Activated CD4-positive, alpha-beta memory T cell treated with anti-CD3 and anti-CD28 coated beads for 36 hours (primary cell): Measurements from ENCODE around the gene METAP1. TPM values are rescaled to one million over a fixed set of nuclear protein-coding genes. Genes with fewer than 3 reads are reported as not detected.

ENCODE experiments used
- CTCF ChIA-PET: fragments of 350-600 bp; sonication (Branson Sonifier 250); formaldehyde crosslinking; loops from one replicate; lab custom pipeline; 2021; ENCODE audit warnings: antibody characterized with exemption, inconsistent platforms; lab: Charles Lee
- POLR2A ChIA-PET: fragments of 350-600 bp; sonication (Branson Sonifier 250); formaldehyde crosslinking; loops from one replicate; lab custom pipeline; 2021; ENCODE audit warnings: antibody characterized with exemption; lab: Charles Lee
- DNase-seq: peaks from one replicate; pipeline ENCODE4 v3.0.0-alpha.2; 2020
- H3K27ac Mint-ChIP-seq: one replicate; pipeline ENCODE4 v1.8.0; 2021; ENCODE audit warnings: mixed read lengths
- H3K27me3 Mint-ChIP-seq: one replicate; pipeline ENCODE4 v1.8.0; 2021; ENCODE audit warnings: mixed read lengths
- H3K36me3 Mint-ChIP-seq: one replicate; pipeline ENCODE4 v1.8.0; 2021; ENCODE audit warnings: mixed read lengths
- H3K4me1 Mint-ChIP-seq: one replicate; pipeline ENCODE4 v1.8.0; 2021; ENCODE audit warnings: low read depth, mixed read lengths
- H3K4me3 Mint-ChIP-seq: one replicate; pipeline ENCODE4 v1.8.0; 2021; ENCODE audit warnings: mild to moderate bottlenecking, mixed read lengths
- H3K9me3 Mint-ChIP-seq: one replicate; pipeline ENCODE4 v1.8.0; 2021; ENCODE audit warnings: mixed read lengths
- intact Hi-C: fragments of 100-400 bp; cut with micrococcal nuclease; formaldehyde crosslinking; loops from one replicate; pipeline ENCODE4 v1.15.1; 2023
- total RNA-seq, 2 experiments: library from RNA; stranded (reverse); gene quantifications; one replicate each; pipeline ENCODE4 v1.2.3, GENCODE V29; 2021

The METAP1 gene
- 10 to 100 TPM; 60.7 to 61.1 TPM for total RNA-seq

DNA sequence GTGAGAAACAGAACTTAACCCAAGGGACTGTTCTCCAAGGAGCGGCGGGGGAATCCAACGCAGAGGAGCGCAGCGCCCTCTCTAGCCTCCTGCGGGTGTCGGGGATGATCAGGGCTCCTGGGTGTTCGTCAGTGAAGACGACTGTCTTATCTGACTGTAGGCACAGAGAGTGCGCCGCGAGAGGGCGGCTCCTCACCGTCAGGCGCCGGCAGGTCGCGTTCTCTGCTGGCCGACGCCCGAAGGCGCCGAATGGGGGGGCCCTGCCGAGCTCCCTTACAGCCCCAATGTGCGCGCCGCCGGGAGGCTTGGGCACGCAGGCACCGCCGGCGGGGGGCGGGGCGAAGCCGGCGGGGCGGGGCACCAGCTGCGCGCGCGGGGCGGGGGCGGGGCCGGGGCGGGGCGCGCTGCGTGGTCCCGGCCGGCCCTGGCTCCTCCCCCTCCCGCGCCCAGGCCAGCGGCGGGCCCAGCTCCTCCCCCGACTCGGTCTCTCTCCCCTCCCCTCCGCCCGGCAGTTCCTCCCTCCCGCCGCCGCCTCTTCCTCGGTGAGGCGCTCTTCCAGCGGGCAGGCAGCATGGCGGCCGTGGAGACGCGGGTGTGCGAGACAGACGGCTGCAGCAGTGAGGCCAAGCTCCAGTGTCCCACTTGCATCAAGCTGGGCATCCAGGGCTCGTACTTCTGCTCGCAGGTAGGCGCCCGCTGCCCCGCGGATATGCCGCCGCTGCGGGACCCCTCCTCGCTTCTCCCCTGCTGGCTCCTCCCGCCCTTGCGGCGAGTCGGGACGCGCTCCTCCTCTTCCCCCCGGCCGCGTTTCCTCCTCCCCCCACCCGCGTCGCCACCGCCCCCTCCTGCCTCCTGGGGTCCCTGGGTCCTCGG, at the start of gene METAP1:
Gene METAP1 (plus strand): TSS at position 539 of the 873 bp plus-strand sequence. CDS start 33 bp downstream, at position 572.
- peak within 1 kb of the TSS; percentile 96 for H3K27ac Mint-ChIP-seq
- H3K9me3 Mint-ChIP-seq = no peaks in the 10 kb centered on the region
- DNase-seq = peak; percentile 97
- intact Hi-C loops = loop anchor here (1.0 to 10.0 kb wide), 15 partner anchors 30 to 957 kb away; partner anchors contain the start of genes ADH5, DAPP1, EIF4E and H2AZ1
- H3K4me3 Mint-ChIP-seq = peak within 1 kb of the TSS; percentile 88
- no peaks in the 10 kb centered on the region for H3K36me3 Mint-ChIP-seq
- H3K27me3 Mint-ChIP-seq = no peaks in the 10 kb centered on the region
- POLR2A ChIA-PET = interaction anchor here (0.5 to 4.0 kb wide), 14 partner anchors 11 to 853 kb away, joined by 3 to 53 read pairs (median 5); partner anchors contain the start of genes ADH5, EIF4E, RAP1GDS1 and TSPAN5
- CTCF ChIA-PET = interaction anchor here (0.5 to 4.9 kb wide), 44 partner anchors 9 to 955 kb away, joined by 3 to 216 read pairs (median 4); partner anchors contain the start of genes ADH5, EIF4E, RAP1GDS1 and STPG2
- H3K4me1 Mint-ChIP-seq = peaks cover 37% of the 10 kb centered on the region

DNA sequence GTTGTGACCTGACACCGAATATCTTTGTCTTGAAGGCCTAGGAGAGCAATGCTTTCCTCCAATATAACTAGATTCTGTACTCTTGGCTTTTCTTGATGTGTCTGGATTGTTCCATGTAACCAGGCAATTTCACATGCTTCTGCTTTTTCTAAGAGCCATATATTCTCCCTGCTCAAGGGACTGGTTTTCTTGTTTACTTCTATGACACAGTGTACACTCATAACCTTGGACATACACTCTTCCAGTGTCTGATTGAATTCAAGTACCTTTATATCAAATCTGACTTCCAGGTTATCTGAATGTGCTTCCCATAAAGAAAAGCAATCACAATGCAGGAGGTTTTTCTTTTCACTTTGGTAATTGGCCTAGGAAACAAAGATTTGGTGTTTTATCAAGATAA, 49.2 kb upstream of the METAP1 start:
- Mint-ChIP-seq H3K9me3 (no peaks in the 10 kb centered on the region), H3K4me1 (no peaks in the 10 kb centered on the region), H3K4me3 (no peak overlapping the region), H3K36me3 (no peaks in the 10 kb centered on the region), H3K27me3 (no peaks in the 10 kb centered on the region), H3K27ac (no peak overlapping the region)
- ChIA-PET CTCF (interaction anchor here (0.6 to 1.1 kb wide), 4 partner anchors 48 to 759 kb away, joined by 3 to 8 read pairs (median 4); no protein-coding TSS in a partner anchor), POLR2A (no interaction called here)
- no peak for DNase-seq
- intact Hi-C loops = no loop called here

DNA sequence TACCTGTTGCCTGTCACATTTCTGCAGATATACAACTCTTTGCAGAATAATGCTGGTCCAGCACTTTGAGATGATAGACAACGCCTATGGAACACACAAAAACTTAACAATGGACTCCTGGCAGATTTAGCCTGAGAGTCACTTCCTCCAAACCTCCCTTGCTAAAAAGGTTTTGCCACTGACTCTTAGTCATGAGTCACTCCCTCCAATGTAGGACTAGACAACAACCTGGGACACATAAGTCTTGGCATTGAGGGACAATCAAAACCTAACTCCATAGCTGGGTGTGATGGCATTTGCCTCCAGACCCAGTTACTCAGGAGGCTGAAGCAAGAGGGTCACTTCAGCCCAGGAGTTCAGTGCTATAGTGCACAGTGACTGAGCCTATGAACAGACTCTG, 44.6 kb upstream of the METAP1 start:
- DNase-seq = no peak
- intact Hi-C loops = no loop called here
- Mint-ChIP-seq H3K27me3 (peaks cover 3% of the 10 kb centered on the region), H3K9me3 (no peaks in the 10 kb centered on the region), H3K27ac (no peak overlapping the region), H3K4me3 (no peak overlapping the region), H3K4me1 (no peaks in the 10 kb centered on the region), H3K36me3 (no peaks in the 10 kb centered on the region)
- CTCF ChIA-PET = no interaction called here
- POLR2A ChIA-PET = no interaction called here

DNA sequence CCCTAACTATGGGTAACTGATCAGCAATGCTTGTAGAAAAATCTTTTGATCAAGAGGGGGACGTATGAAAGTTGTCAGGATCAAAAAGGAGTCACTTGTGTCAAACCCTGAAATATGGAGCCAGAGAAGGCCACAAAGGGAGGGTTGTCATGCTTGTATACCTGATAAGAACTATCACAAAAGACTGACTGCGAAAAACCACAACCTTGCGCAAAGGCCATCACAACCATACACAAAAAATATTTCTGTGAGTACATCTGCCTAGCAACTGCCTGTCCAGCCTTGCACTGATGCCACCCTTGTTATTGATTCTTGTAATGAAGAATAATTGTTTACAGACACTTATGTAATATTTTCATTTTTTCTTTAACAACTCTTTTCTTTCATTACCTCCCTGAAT, 43.8 kb upstream of the METAP1 start:
- Mint-ChIP-seq H3K9me3 (no peaks in the 10 kb centered on the region), H3K27me3 (peaks cover 5% of the 10 kb centered on the region), H3K27ac (no peak overlapping the region), H3K4me3 (no peak overlapping the region), H3K4me1 (no peaks in the 10 kb centered on the region), H3K36me3 (no peaks in the 10 kb centered on the region)
- DNase-seq = no peak
- intact Hi-C loops = no loop called here
- ChIA-PET CTCF (no interaction called here), POLR2A (no interaction called here)

DNA sequence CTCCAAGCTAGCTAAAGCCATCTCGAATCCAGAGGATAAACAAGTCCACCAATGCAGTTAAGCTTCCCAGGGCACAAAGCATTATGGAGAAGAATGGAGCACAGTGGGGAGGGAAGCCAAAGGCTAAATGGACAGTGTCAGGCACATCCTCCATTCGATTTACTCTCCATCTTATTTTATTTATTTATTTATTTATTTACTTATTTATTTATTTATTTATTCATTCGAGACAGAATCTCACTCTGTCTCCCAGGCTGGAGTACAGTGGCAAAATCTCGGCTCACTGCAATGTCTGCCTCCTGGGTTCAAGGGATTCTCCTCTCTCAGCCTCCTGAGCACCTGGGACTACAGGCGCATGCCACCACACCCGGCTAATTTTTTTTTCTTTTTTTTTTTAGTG, 40.3 kb upstream of the METAP1 start:
- H3K27ac Mint-ChIP-seq = no peak overlapping the region
- intact Hi-C loops = no loop called here
- H3K27me3 Mint-ChIP-seq = peaks cover 8% of the 10 kb centered on the region
- H3K9me3 Mint-ChIP-seq = no peaks in the 10 kb centered on the region
- DNase-seq = no peak
- no peak overlapping the region for H3K4me3 Mint-ChIP-seq
- ChIA-PET CTCF (interaction anchor here (1.1 kb wide), 1 partner anchor 39 kb away, joined by 5 read pairs; no protein-coding TSS in a partner anchor), POLR2A (no interaction called here)
- H3K36me3 Mint-ChIP-seq = no peaks in the 10 kb centered on the region
- H3K4me1 Mint-ChIP-seq = no peaks in the 10 kb centered on the region

DNA sequence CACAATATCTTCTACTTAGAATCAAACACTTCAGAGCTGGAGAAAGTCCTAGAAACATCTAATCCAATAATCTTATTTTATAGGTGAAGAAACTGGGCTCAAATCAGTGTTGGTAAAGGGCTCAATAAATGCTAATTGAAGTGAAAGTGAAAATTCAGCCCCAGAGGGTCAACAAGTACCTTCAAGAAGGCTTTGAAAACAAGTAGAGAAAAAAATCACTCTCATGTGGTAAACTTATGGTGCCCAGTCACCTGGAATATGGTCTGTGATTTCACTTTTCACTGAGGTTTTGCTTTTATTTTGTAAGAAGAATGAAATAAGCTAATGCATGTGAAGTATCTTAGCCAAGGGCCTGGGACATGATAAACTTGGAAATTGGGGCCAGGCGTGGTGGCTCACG, 37.5 kb upstream of the METAP1 start:
- H3K36me3 Mint-ChIP-seq = no peaks in the 10 kb centered on the region
- intact Hi-C loops = no loop called here
- H3K4me3 Mint-ChIP-seq = no peak overlapping the region
- H3K27ac Mint-ChIP-seq = no peak overlapping the region
- DNase-seq = no peak
- H3K27me3 Mint-ChIP-seq = peaks cover 8% of the 10 kb centered on the region
- POLR2A ChIA-PET = no interaction called here
- no peaks in the 10 kb centered on the region for H3K4me1 Mint-ChIP-seq
- H3K9me3 Mint-ChIP-seq = no peaks in the 10 kb centered on the region
- CTCF ChIA-PET = no interaction called here

DNA sequence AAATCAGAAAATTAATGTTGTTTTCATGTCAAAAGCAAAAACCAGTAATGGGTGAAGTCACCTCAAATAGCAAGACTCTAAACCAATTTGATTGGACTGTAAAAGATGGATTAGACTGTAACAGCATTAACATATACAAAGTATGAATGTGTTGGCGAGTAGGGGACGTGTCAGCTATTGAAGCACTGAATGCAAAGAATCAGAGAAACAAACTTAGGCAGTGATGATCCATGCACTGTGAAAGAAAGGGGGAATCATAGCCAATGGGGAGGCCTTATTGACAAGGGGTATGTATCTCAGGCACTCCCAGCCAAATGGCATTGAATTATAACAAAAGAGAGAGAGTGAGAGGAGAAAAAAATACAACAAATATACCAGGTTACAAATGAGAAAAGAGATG, 36.1 kb upstream of the METAP1 start:
- no peaks in the 10 kb centered on the region for H3K36me3 Mint-ChIP-seq
- intact Hi-C loops = no loop called here
- peaks cover 8% of the 10 kb centered on the region for H3K27me3 Mint-ChIP-seq
- no peak overlapping the region for H3K27ac Mint-ChIP-seq
- H3K4me3 Mint-ChIP-seq = no peak overlapping the region
- no peaks in the 10 kb centered on the region for H3K9me3 Mint-ChIP-seq
- ChIA-PET POLR2A (no interaction called here), CTCF (no interaction called here)
- no peak for DNase-seq
- H3K4me1 Mint-ChIP-seq = peaks cover 4% of the 10 kb centered on the region

DNA sequence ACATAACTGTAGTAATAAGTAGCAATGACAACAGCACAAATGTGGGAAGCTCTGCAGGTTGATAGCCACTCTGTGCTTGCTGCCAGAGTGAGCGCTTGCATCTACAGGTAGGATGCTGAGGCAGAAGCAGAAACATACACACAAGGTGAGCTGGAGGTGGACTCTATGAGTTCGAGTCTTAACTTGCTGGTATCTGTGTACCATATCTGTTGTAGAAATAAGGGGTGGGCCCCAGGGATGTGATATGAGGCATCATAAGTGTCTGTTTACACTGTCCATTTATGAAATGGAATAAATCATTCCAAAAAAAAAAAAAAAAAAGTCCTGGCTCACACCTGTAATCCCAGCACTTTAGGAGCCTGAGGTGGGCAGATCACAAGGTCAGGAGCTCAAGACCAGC, 33.8 kb upstream of the METAP1 start:
- intact Hi-C loops = no loop called here
- DNase-seq = no peak
- H3K4me1 Mint-ChIP-seq = peaks cover 7% of the 10 kb centered on the region
- CTCF ChIA-PET = no interaction called here
- peaks cover 3% of the 10 kb centered on the region for H3K27me3 Mint-ChIP-seq
- H3K9me3 Mint-ChIP-seq = no peaks in the 10 kb centered on the region
- no peak overlapping the region for H3K4me3 Mint-ChIP-seq
- no peak overlapping the region for H3K27ac Mint-ChIP-seq
- no peaks in the 10 kb centered on the region for H3K36me3 Mint-ChIP-seq
- POLR2A ChIA-PET = interaction anchor here (0.7 kb wide), 1 partner anchor 24 kb away, joined by 3 read pairs; no protein-coding TSS in a partner anchor

DNA sequence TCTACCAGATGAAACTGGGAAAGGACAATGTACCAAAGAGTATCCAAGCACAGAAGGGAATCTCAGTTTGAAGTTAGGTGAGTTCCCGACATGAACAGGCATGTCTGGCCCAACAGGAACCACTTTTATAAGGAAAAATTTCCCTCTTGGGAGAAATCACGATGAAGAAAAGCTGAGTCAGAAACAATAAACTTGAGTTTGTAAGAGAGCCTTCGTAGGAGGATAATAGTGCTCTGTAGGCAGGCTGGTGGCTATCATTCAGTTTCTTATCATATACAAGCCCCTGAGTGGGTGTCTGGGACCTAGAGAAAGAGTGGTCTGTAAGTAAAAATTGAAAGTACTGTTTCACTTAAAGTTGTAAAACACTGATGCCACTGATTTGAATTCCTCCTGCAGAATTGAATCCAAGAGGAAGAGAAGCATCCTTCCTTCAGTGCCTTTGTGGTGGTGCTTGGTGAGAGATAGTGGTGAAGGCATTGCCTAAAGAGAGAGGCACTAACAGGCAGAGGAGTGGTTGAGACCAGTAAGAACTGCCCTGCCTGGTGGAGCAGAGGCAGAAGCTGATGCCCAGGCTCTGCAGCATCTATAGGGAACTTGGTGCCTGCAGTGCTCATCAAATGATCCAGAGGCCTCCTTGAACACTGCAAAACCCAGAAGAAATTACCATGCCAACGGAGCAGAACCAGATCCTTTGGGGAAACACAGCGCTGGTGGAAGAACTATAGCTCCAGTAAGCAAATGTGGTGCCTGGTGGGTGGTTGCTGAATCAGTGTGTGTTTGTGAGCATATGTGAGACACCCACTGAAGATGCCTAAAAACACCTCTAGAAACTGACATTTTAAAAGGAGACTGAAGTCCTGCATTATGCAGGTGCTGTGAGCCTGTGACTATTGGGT, 31.7 kb upstream of the METAP1 start:
- POLR2A ChIA-PET = no interaction called here

DNA sequence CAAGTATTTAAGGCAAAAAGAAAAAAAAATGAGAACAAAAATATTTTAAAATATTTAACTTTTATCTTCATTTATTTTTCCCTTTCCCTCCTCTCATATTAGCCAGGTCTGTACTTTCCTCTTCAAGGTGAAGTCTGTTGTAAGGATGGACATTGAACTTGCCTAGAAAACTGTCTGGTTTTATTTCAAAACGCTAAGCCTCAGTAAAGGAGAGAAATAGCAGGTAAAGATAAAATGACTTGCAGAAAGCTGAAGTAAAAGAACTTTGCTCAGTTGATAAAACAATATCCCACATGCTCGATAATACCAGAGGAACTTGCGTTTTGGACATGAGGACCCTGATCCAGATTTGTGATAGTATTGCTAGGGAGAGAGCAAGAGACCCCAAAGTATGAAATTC, 28.6 kb upstream of the METAP1 start:
- ChIA-PET POLR2A (no interaction called here), CTCF (no interaction called here)
- H3K4me3 Mint-ChIP-seq = no peak overlapping the region
- peaks cover 7% of the 10 kb centered on the region for H3K4me1 Mint-ChIP-seq
- no peaks in the 10 kb centered on the region for H3K9me3 Mint-ChIP-seq
- intact Hi-C loops = no loop called here
- no peak for DNase-seq
- no peaks in the 10 kb centered on the region for H3K36me3 Mint-ChIP-seq
- peaks cover 1% of the 10 kb centered on the region for H3K27me3 Mint-ChIP-seq
- H3K27ac Mint-ChIP-seq = no peak overlapping the region

More for the DNA sequence above, 31.7 kb upstream of the METAP1 start:
- Mint-ChIP-seq H3K4me1 (peaks cover 7% of the 10 kb centered on the region), H3K9me3 (no peaks in the 10 kb centered on the region), H3K4me3 (no peak overlapping the region), H3K36me3 (no peaks in the 10 kb centered on the region), H3K27ac (no peak overlapping the region), H3K27me3 (no peaks in the 10 kb centered on the region)
- no peak for DNase-seq
- intact Hi-C loops = no loop called here
- CTCF ChIA-PET = interaction anchor here (0.6 kb wide), 1 partner anchor 31 kb away, joined by 3 read pairs; no protein-coding TSS in a partner anchor

DNA sequence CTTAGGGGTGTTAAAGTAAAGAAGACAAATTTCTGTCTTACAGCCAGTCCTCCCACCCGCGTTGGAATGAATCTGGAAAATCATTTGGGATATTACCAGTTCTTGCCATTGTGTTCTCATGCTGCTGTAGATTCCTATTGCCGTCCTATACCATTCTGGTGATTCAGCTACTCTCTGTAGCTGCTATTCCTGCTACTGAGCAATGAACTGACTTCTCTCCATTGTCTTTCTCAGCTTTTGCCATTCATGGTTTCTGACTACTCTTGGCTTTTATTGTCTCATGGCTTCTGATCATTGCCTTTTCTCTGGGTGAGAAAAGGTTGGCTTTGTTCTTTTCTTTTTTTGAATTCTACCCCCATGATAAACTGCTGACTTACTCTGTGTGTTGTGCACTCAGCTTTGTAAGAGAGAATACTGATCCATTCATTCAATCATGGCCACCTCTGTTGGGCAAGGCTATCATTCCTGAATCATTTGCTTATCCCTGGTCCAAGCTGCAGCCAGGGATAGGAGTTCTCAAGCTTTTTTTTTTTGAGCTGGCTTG, 27.7 kb upstream of the METAP1 start:
- CTCF ChIA-PET = no interaction called here
- H3K4me1 Mint-ChIP-seq = peaks cover 7% of the 10 kb centered on the region
- POLR2A ChIA-PET = no interaction called here
- intact Hi-C loops = no loop called here
- H3K4me3 Mint-ChIP-seq = no peak overlapping the region
- H3K9me3 Mint-ChIP-seq = no peaks in the 10 kb centered on the region
- DNase-seq = no peak
- H3K27me3 Mint-ChIP-seq = peaks cover 1% of the 10 kb centered on the region
- H3K27ac Mint-ChIP-seq = no peak overlapping the region
- no peaks in the 10 kb centered on the region for H3K36me3 Mint-ChIP-seq
